Osteoblast (primary cell): Measurements from ENCODE around the gene GTF3C5. TPM values are rescaled to one million over a fixed set of nuclear protein-coding genes. Genes with fewer than 3 reads are reported as not detected.

ENCODE experiments used
- DNase-seq: peaks from one replicate; pipeline ENCODE4 v3.0.0; 2011; ENCODE audit warnings: low spot score, mixed read lengths; ENCODE audit not compliant: insufficient read length; ENCODE audit errors: missing footprints
- H2AFZ ChIP-seq: 2 replicates; pipeline ENCODE4 v1.6.0; 2011; ENCODE audit warnings: mild to moderate bottlenecking, low read length
- H3K27ac ChIP-seq: 2 replicates; pipeline ENCODE4 v1.5.1; 2011; ENCODE audit warnings: mild to moderate bottlenecking, low read depth, low read length, moderate library complexity
- H3K27me3 ChIP-seq: 2 replicates; pipeline ENCODE4 v1.6.0; 2012; ENCODE audit warnings: mild to moderate bottlenecking, control low read depth, inconsistent platforms, low read length, moderate library complexity; ENCODE audit not compliant: insufficient read depth
- H3K36me3 ChIP-seq: 2 replicates; pipeline ENCODE4 v1.5.1; 2011; ENCODE audit warnings: mild to moderate bottlenecking, low read length, control low read depth, moderate library complexity; ENCODE audit not compliant: insufficient read depth
- H3K4me1 ChIP-seq: 2 replicates; pipeline ENCODE4 v1.5.1; 2011; ENCODE audit warnings: mild to moderate bottlenecking, low read length, control low read depth, moderate library complexity; ENCODE audit not compliant: insufficient read depth
- H3K4me2 ChIP-seq: 2 replicates; pipeline ENCODE4 v1.6.0; 2011; ENCODE audit warnings: mild to moderate bottlenecking, low read length; ENCODE audit not compliant: insufficient read depth
- H3K4me3 ChIP-seq: fragments of 200-600 bp; sonication (generic); 3 replicates; pipeline ENCODE4 v1.5.1; 2012; ENCODE audit warnings: mild to moderate bottlenecking, low read length, inconsistent platforms; ENCODE audit not compliant: insufficient read depth
- H3K79me2 ChIP-seq: 2 replicates; pipeline ENCODE4 v1.6.0; 2012; ENCODE audit warnings: mild to moderate bottlenecking, low read length, control low read depth, inconsistent platforms; ENCODE audit not compliant: insufficient read depth
- H3K9me3 ChIP-seq: 2 replicates; pipeline ENCODE4 v1.5.1; 2011; ENCODE audit warnings: low read depth, low read length, control low read depth
- H4K20me1 ChIP-seq: 2 replicates; pipeline ENCODE4 v1.6.0; 2012; ENCODE audit warnings: mild to moderate bottlenecking, low read length, control low read depth; ENCODE audit not compliant: insufficient read depth
- CTCF ChIP-seq: IDR thresholded peaks from 2 replicates; pipeline ENCODE4 v1.5.1; 2011; ENCODE audit warnings: mild to moderate bottlenecking, low read depth, low read length, moderate library complexity; ENCODE audit errors: extremely low read depth
- total RNA-seq: library from RNA; depleted of rRNA; stranded (reverse); fragments of >200 nt; gene quantifications from 2 replicates; pipeline ENCODE4 v1.2.3, GENCODE V29; 2012

Gene GTF3C5
- total RNA-seq, 1 donor = 31.8 TPM

GRCh38 chr9:133044661-133045060, 13.9 kb downstream of the GTF3C5 start:
- H3K27ac ChIP-seq = no peak overlapping the region

GRCh38 chr9:133045132-133045531, 14.3 kb downstream of the GTF3C5 start:
- Histone ChIP-seq H3K4me2 (no peak overlapping the region), H2AFZ (no peak overlapping the region), H3K4me3 (no peak overlapping the region), H4K20me1 (peaks cover 22% of the 10 kb centered on the region), H3K27me3 (no peaks in the 10 kb centered on the region), H3K9me3 (no peaks in the 10 kb centered on the region), H3K36me3 (peaks cover 55% of the 10 kb centered on the region), H3K4me1 (no peaks in the 10 kb centered on the region), H3K27ac (no peak overlapping the region), H3K79me2 (peaks cover 7% of the 10 kb centered on the region)
- DNase-seq = peak; percentile 76
- no peak for TF ChIP-seq CTCF

More at GRCh38 chr9:133044661-133045060, 13.9 kb downstream of the GTF3C5 start:
- no peaks in the 10 kb centered on the region for H3K9me3 ChIP-seq
- no peak overlapping the region for H3K4me2 ChIP-seq
- H3K36me3 ChIP-seq = peaks cover 55% of the 10 kb centered on the region
- H3K4me3 ChIP-seq = no peak overlapping the region
- no peaks in the 10 kb centered on the region for H3K4me1 ChIP-seq
- H3K79me2 ChIP-seq = peaks cover 9% of the 10 kb centered on the region
- no peaks in the 10 kb centered on the region for H3K27me3 ChIP-seq
- TF ChIP-seq CTCF = no peak
- peaks cover 25% of the 10 kb centered on the region for H4K20me1 ChIP-seq
- no peak for DNase-seq
- no peak overlapping the region for H2AFZ ChIP-seq

GRCh38 chr9:133046196-133046899, 15.6 kb downstream of the GTF3C5 start:
- no peaks in the 10 kb centered on the region for H3K27me3 ChIP-seq
- H3K9me3 ChIP-seq = no peaks in the 10 kb centered on the region
- H2AFZ ChIP-seq = no peak overlapping the region
- peaks cover 16% of the 10 kb centered on the region for H4K20me1 ChIP-seq
- H3K27ac ChIP-seq = no peak overlapping the region
- peaks cover 63% of the 10 kb centered on the region for H3K36me3 ChIP-seq
- H3K4me2 ChIP-seq = no peak overlapping the region
- H3K4me3 ChIP-seq = no peak overlapping the region
- DNase-seq = peak; percentile 57
- H3K79me2 ChIP-seq = no peaks in the 10 kb centered on the region
- H3K4me1 ChIP-seq = no peaks in the 10 kb centered on the region
- no peak for TF ChIP-seq CTCF

GRCh38 chr9:133046900-133047295, 16.1 kb downstream of the GTF3C5 start:
- no peaks in the 10 kb centered on the region for H3K27me3 ChIP-seq
- DNase-seq = peak; percentile 38
- no peaks in the 10 kb centered on the region for H3K4me1 ChIP-seq
- H3K4me3 ChIP-seq = no peak overlapping the region
- no peak for TF ChIP-seq CTCF
- H4K20me1 ChIP-seq = peaks cover 21% of the 10 kb centered on the region
- H3K36me3 ChIP-seq = peaks cover 65% of the 10 kb centered on the region
- no peak overlapping the region for H2AFZ ChIP-seq
- no peaks in the 10 kb centered on the region for H3K79me2 ChIP-seq
- no peaks in the 10 kb centered on the region for H3K9me3 ChIP-seq
- H3K27ac ChIP-seq = no peak overlapping the region
- H3K4me2 ChIP-seq = no peak overlapping the region
